Measurements from ENCODE around the gene PAX7. TPM values are rescaled to one million over a fixed set of nuclear protein-coding genes. Genes with fewer than 3 reads are reported as not detected.

PAX7 gene
- total and polyA plus RNA-seq, 7 donors: 1.7 to 11.7 (median 3.3) TPM

GRCh38 chr1:18786149-18786548 lies 155.5 kb downstream of the PAX7 start:
- Histone ChIP-seq H3K9me3 (no peaks in the 10 kb centered on the region), H3K4me1 (no peaks in the 10 kb centered on the region), H3K4me3 (no peak overlapping the region), H3K36me3 (ENCODE audit: insufficient read depth in 1 of 2, low read depth in 1 of 2) (no peaks in the 10 kb centered on the region), H3K27ac (no peak overlapping the region), H3K27me3 (ENCODE audit: insufficient read depth in 3 of 3, low read length in 2 of 3) (peaks cover 0 to 34% (median under 1%) of the 10 kb centered on the region in 3 donors)
- WGBS, 3 donors: 85 to 88% (median 87%) methylated on average over 3 of the region's 3 CpGs
- intact Hi-C loops (cut with DNase I): no loop called here
- no peak for TF ChIP-seq CTCF (IDR thresholded peaks at IDR 0.05)
- ATAC-seq (no peak), DNase-seq (no peak)

GRCh38 chr1:18787825-18788385 lies 157.3 kb downstream of the PAX7 start:
- ATAC-seq: no peak
- no peaks in the 10 kb centered on the region for H3K36me3 ChIP-seq (ENCODE audit: insufficient read depth in 1 of 2, low read depth in 1 of 2)
- H3K27ac ChIP-seq: no peak overlapping the region
- 32 to 49% (median 41%) methylated on average over 3 of the region's 3 CpGs for WGBS, 3 donors
- no peak for DNase-seq
- peaks cover 4% of the 10 kb centered on the region for H3K9me3 ChIP-seq
- TF ChIP-seq CTCF (IDR thresholded peaks at IDR 0.05): no peak
- intact Hi-C loops (cut with DNase I): no loop called here
- no peaks in the 10 kb centered on the region for H3K4me1 ChIP-seq
- H3K27me3 ChIP-seq (ENCODE audit: insufficient read depth in 3 of 3, low read length in 2 of 3): peaks cover 0 to 26% (median 8%) of the 10 kb centered on the region in 3 donors
- no peak overlapping the region for H3K4me3 ChIP-seq

GRCh38 chr1:18789246-18789645 lies 158.6 kb downstream of the PAX7 start:
- TF ChIP-seq CTCF (IDR thresholded peaks at IDR 0.05): no peak
- Histone ChIP-seq H3K27ac (no peak overlapping the region), H3K4me1 (no peaks in the 10 kb centered on the region), H3K4me3 (no peak overlapping the region), H3K36me3 (ENCODE audit: insufficient read depth in 1 of 2, low read depth in 1 of 2) (no peaks in the 10 kb centered on the region), H3K9me3 (peaks cover 4% of the 10 kb centered on the region), H3K27me3 (ENCODE audit: insufficient read depth in 3 of 3, low read length in 2 of 3) (peaks cover 0 to 18% (median 9%) of the 10 kb centered on the region in 3 donors)
- DNase-seq (no peak), ATAC-seq (no peak)
- intact Hi-C loops (cut with DNase I): no loop called here
- 73 to 81% (median 80%) methylated on average over 4 of the region's 4 CpGs for WGBS, 3 donors

GRCh38 chr1:18792747-18793146 lies 162.1 kb downstream of the PAX7 start:
- no peak for DNase-seq
- Histone ChIP-seq H3K27me3 (ENCODE audit: insufficient read depth in 3 of 3, low read length in 2 of 3) (peaks cover 0 to 9% (median 0%) of the 10 kb centered on the region in 3 donors), H3K27ac (no peak overlapping the region), H3K4me3 (no peak overlapping the region), H3K4me1 (no peaks in the 10 kb centered on the region), H3K9me3 (peaks cover 4% of the 10 kb centered on the region), H3K36me3 (ENCODE audit: insufficient read depth in 1 of 2, low read depth in 1 of 2) (no peaks in the 10 kb centered on the region)
- WGBS, 3 donors: 71 to 84% (median 71%) methylated on average over 3 of the region's 3 CpGs
- intact Hi-C loops (cut with DNase I): no loop called here
- TF ChIP-seq CTCF (IDR thresholded peaks at IDR 0.05): no peak
- ATAC-seq: no peak

- H3K36me3 ChIP-seq (ENCODE audit: insufficient read depth in 1 of 2, low read depth in 1 of 2): no peaks in the 10 kb centered on the region
- 82 to 90% (median 90%) methylated on average over 10 of the region's 10 CpGs for WGBS, 3 donors
- H3K4me3 ChIP-seq: no peak overlapping the region
- ATAC-seq (no peak), DNase-seq (no peak)
- no peak for TF ChIP-seq CTCF (IDR thresholded peaks at IDR 0.05)
- intact Hi-C loops (cut with DNase I): no loop called here
- peaks cover 0 to 9% (median 0%) of the 10 kb centered on the region in 3 donors for H3K27me3 ChIP-seq (ENCODE audit: insufficient read depth in 3 of 3, low read length in 2 of 3)
- no peak overlapping the region for H3K27ac ChIP-seq
- no peaks in the 10 kb centered on the region for H3K4me1 ChIP-seq
- peaks cover 4% of the 10 kb centered on the region for H3K9me3 ChIP-seq
Measured at GRCh38 chr1:18793164-18793563, 162.5 kb downstream of the PAX7 start.

All from psoas muscle (tissue), 8 donors.